Vagina (tissue), 2 donors: ENCODE data around the gene PCP4L1. TPM values are rescaled to one million over a fixed set of nuclear protein-coding genes. Genes with fewer than 3 reads are reported as not detected.

Experiments used
- DNase-seq, 2 donors: peaks; one replicate each; pipeline ENCODE4 v3.0.0-alpha.2; 2017; ENCODE audit errors: extremely low spot score in 2 of 2
- H3K27ac ChIP-seq: fragments of 200-600 bp; sonication (generic); one replicate; pipeline ENCODE4 v1.5.1; 2019
- H3K27me3 ChIP-seq: fragments of 200-600 bp; sonication (generic); one replicate; pipeline ENCODE4 v1.5.1; 2019
- H3K36me3 ChIP-seq, 2 donors: fragments of 200-600 bp; sonication (generic); one replicate each; pipeline ENCODE4 v1.5.1; 2017 to 2019
- H3K4me1 ChIP-seq: fragments of 200-600 bp; sonication (generic); one replicate; pipeline ENCODE4 v1.5.1; 2019
- H3K4me3 ChIP-seq, 2 donors: fragments of 200-600 bp; sonication (generic); 1 replicate in 1 of 2; 2 replicates in 1 of 2; pipeline ENCODE4 v1.5.1; 2016 to 2019
- H3K9me3 ChIP-seq: fragments of 200-600 bp; sonication (generic); one replicate; pipeline ENCODE4 v1.5.1; 2019
- POLR2A ChIP-seq, 2 donors: fragments of 450-650 bp; IDR thresholded peaks; one replicate each; pipeline ENCODE4 v1.6.1; 2017; ENCODE audit warnings: antibody characterized with exemption in 2 of 2, mild to moderate bottlenecking in 2 of 2, moderate library complexity in 2 of 2
- POLR2AphosphoS5 ChIP-seq, 2 donors: sonication (generic); formaldehyde crosslinking; IDR thresholded peaks; one replicate each; pipeline ENCODE4 v1.9.0; 2017; ENCODE audit warnings: antibody characterized with exemption in 2 of 2, mild to moderate bottlenecking in 2 of 2, low read depth in 1 of 2; ENCODE audit not compliant: insufficient read depth in 1 of 2
- intact Hi-C: fragments of 100-400 bp; cut with DNase I; formaldehyde crosslinking; loops from one replicate; pipeline ENCODE4 v1.15.1; 2023
- total RNA-seq: library from RNA; depleted of rRNA; stranded (reverse); fragments of >200 nt; gene quantifications from one replicate; pipeline ENCODE4 v1.2.3, GENCODE V29; 2016
- TF ChIP-seq, protein P1 (sequence below), 3 experiments: fragments of 450-650 bp in 2 of 3; fragments of 200-600 bp in 1 of 3; sonication (generic) in 1 of 3; IDR thresholded peaks; one replicate each; pipeline ENCODE4 v1.5.1; 2017 to 2019; ENCODE audit warnings: antibody characterized with exemption in 3 of 3, mild to moderate bottlenecking in 2 of 3, moderate library complexity in 2 of 3

Gene PCP4L1
- total RNA-seq, 1 donor from 2014 or later, result 3.7 TPM

DNA sequence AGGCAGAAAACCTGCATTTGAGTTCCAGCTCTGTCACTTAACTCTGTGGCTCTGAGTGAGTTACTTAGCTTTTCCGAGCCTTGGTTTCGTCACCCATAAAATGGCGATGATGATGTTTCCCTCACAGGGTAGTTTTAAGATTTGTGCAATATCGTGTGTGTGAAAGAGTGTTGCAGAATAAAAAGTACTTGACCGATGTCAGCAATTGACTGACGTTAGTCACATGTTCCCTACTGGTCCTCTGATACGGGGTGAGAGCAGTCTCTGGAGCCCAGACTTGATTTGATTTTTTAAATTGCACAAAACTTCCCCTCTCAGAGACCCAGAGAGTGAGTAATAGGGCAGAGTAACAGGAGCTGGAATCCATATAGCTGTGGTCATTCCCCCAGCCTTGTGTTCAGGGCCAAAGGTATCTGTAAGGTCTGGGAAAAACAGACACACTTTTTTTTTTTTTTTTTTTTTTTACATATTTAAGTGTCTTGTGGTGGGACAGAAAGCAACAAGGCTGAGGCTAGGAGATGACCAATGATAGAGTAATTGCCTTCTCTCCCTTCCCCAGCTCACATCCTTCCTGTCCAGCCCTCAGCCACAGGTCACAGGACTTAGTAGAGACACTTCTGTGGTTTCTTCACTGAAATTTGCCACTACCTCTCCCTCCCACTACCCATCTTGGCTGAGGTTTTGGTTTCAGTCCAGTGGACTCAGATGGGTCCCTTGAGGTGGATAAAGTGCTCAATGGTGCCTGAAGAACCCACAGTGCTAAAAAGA, 41.4 kb upstream of the PCP4L1 start:
- Histone ChIP-seq H3K9me3 (no peaks in the 10 kb centered on the region), H3K27me3 (no peaks in the 10 kb centered on the region), H3K36me3 (peaks cover 7 to 27% of the 10 kb centered on the region in 2 donors), H3K4me3 (peak overlapping the region in 1 of 2 donors; percentile 15), H3K4me1 (no peaks in the 10 kb centered on the region), H3K27ac (peak overlapping the region; percentile 56)
- intact Hi-C loops, result no loop called here
- no peak for DNase-seq
- TF ChIP-seq POLR2AphosphoS5 (IDR thresholded peaks at IDR 0.05; ENCODE audit: insufficient read depth in 1 of 2, low read depth in 1 of 2) (no peak), POLR2A (IDR thresholded peaks at IDR 0.05) (no peak)
- TF ChIP-seq, protein P1, sequence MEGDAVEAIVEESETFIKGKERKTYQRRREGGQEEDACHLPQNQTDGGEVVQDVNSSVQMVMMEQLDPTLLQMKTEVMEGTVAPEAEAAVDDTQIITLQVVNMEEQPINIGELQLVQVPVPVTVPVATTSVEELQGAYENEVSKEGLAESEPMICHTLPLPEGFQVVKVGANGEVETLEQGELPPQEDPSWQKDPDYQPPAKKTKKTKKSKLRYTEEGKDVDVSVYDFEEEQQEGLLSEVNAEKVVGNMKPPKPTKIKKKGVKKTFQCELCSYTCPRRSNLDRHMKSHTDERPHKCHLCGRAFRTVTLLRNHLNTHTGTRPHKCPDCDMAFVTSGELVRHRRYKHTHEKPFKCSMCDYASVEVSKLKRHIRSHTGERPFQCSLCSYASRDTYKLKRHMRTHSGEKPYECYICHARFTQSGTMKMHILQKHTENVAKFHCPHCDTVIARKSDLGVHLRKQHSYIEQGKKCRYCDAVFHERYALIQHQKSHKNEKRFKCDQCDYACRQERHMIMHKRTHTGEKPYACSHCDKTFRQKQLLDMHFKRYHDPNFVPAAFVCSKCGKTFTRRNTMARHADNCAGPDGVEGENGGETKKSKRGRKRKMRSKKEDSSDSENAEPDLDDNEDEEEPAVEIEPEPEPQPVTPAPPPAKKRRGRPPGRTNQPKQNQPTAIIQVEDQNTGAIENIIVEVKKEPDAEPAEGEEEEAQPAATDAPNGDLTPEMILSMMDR (IDR thresholded peaks at IDR 0.05), result no peak

GRCh38 chr1:161217831-161218230, 40.7 kb upstream of the PCP4L1 start:
- H3K9me3 ChIP-seq, result no peaks in the 10 kb centered on the region
- peak overlapping the region; percentile 56 for H3K27ac ChIP-seq
- intact Hi-C loops, result no loop called here
- TF ChIP-seq POLR2A (IDR thresholded peaks at IDR 0.05) (no peak), POLR2AphosphoS5 (IDR thresholded peaks at IDR 0.05; ENCODE audit: insufficient read depth in 1 of 2, low read depth in 1 of 2) (no peak)
- TF ChIP-seq, protein P1 (IDR thresholded peaks at IDR 0.05), result no peak
- DNase-seq, result no peak
- no peaks in the 10 kb centered on the region for H3K4me1 ChIP-seq
- H3K4me3 ChIP-seq, result no peak overlapping the region
- H3K36me3 ChIP-seq, result peaks cover 7 to 20% of the 10 kb centered on the region in 2 donors
- no peaks in the 10 kb centered on the region for H3K27me3 ChIP-seq

GRCh38 chr1:161218301-161219077, 40.1 kb upstream of the PCP4L1 start:
- Histone ChIP-seq H3K36me3 (peaks cover under 1 to 13% of the 10 kb centered on the region in 2 donors), H3K4me1 (no peaks in the 10 kb centered on the region), H3K9me3 (no peaks in the 10 kb centered on the region), H3K27me3 (no peaks in the 10 kb centered on the region), H3K27ac (no peak overlapping the region), H3K4me3 (no peak overlapping the region)
- intact Hi-C loops, result no loop called here
- TF ChIP-seq POLR2A (IDR thresholded peaks at IDR 0.05) (no peak), POLR2AphosphoS5 (IDR thresholded peaks at IDR 0.05; ENCODE audit: insufficient read depth in 1 of 2, low read depth in 1 of 2) (no peak)
- TF ChIP-seq, protein P1 (IDR thresholded peaks at IDR 0.05), result no peak
- DNase-seq, result no peak

GRCh38 chr1:161219078-161219892, 39.3 kb upstream of the PCP4L1 start:
- H3K27ac ChIP-seq, result no peak overlapping the region

More at GRCh38 chr1:161219078-161219892, 39.3 kb upstream of the PCP4L1 start:
- TF ChIP-seq POLR2AphosphoS5 (IDR thresholded peaks at IDR 0.05; ENCODE audit: insufficient read depth in 1 of 2, low read depth in 1 of 2), result no peak
- no peak for TF ChIP-seq POLR2A (IDR thresholded peaks at IDR 0.05)
- TF ChIP-seq, protein P1 (IDR thresholded peaks at IDR 0.05), result no peak
- H3K4me3 ChIP-seq, result no peak overlapping the region
- H3K4me1 ChIP-seq, result no peaks in the 10 kb centered on the region
- no peaks in the 10 kb centered on the region for H3K27me3 ChIP-seq
- DNase-seq, result no peak
- no peaks in the 10 kb centered on the region for H3K9me3 ChIP-seq
- H3K36me3 ChIP-seq, result peaks cover 0 to 5% of the 10 kb centered on the region in 2 donors
- intact Hi-C loops, result no loop called here
